Tongue (tissue), 2 donors: Measurements from ENCODE around the gene TMEM250. TPM values are rescaled to one million over a fixed set of nuclear protein-coding genes. Genes with fewer than 3 reads are reported as not detected.

Source experiments
- DNase-seq: peaks from one replicate; pipeline ENCODE4 v3.0.0-alpha.2; 2015
- total RNA-seq: library from RNA; depleted of rRNA; stranded (reverse); fragments of >200 nt; gene quantifications from one replicate; pipeline ENCODE4 v1.2.3, GENCODE V29; 2014

Gene TMEM250
- total RNA-seq, 1 donor from 2014 or later: 28.0 TPM

DNA sequence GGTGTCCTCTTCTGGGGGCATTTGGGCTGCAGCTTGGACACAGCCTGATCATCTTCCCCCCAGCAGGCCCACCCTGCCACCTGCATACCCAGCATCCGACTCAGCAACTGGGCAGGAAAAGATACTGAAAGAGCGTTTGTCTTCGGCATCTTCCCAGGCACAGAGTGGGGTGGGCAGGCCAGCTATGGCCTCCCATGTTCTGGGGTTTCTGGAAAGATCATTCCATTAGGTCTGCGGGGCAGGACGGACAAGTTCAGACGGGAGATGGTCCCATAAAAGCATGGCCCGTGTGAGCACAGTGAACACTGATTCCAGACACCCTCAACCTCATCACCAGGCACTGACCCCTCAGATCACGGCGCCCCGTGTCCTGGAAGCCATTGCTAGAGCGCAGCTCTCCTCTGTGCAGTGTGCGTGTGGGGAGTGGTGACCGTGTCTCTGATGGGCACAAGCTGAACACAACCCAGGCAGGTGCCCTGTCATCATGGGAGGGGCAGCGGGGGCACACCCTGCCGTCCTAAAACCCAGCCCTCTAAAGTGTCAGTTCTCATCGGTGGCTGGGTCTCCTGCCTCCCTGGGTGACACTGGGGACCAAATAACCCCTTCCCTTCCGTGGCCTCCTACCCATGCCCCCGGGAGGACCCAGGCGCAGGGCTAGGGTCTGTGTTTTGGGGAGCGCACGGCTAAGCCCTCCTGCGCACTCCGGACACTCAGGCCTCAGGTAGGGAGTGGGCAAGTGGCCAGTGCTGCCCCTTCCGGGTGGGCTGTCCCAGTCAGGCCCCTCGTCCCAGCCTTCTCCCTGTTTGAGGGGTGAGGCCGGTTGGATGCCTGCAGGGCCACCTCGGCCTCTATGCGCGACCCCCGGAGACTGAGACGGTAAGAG, 13.2 kb upstream of the TMEM250 start:
- no peak for DNase-seq

DNA sequence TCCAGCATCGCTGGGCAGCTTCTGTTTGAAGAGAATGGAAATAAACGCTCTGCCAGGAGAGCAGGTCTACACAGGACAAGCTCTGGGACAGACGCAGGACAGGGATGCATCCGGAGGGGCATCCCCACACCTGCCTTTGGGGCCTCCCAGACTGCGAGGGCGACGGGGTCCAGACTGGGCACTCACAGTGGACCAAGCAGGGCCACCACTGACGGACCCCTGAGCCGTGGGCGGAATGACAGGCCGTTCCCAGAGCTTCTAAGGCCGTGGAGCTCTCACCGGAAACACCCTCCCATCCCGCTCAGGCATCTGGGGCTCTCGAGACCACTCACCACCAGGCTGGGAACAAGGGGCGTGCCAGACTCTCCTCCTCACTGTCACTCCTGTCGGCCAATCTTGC, 10.5 kb upstream of the TMEM250 start:
- DNase-seq: no peak

- DNase-seq: no peak
These were observed 9.8 kb upstream of the TMEM250 start for GRCh38 chr9:136128436-136128835.

- DNase-seq: no peak
These were observed 8.6 kb upstream of the TMEM250 start for GRCh38 chr9:136127313-136127712.

DNA sequence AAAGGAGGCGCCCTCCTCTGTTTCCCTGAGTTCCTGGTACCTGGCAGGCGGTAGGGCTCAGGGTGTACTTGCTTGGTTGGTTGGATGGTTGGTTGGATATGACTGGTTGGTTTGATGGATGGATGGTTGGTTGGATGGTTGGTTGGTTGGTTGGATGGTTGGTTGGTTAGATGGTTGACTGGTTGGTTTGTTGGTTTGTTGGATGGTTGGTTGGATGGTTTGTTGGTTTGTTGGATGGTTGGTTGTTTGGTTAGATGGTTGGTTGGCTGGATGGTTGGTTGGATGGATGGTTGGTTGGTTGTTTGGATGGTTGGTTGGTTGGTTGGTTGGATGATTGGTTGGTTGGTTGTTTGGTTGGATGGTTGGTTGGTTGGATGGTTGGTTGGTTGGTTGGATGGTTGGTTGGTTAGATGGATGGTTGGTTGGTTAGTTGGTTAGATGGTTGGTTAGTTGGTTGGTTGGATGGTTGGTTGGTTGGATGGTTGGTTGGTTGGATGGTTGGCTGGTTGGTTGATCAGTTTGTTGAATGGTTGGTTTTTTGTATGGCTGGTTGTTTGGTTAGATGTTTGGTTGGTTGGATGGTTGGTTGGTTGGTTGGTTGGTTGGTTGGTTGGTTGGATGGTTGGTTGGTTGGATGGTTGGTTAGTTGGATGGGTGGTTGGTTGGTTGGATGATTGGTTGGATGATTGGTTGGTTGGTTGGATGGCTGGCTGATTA, 6.5 kb upstream of the TMEM250 start:
- no peak for DNase-seq

GRCh38 chr9:136122425-136123383, 4.0 kb upstream of the TMEM250 start:
- DNase-seq: peak; percentile 81

DNA sequence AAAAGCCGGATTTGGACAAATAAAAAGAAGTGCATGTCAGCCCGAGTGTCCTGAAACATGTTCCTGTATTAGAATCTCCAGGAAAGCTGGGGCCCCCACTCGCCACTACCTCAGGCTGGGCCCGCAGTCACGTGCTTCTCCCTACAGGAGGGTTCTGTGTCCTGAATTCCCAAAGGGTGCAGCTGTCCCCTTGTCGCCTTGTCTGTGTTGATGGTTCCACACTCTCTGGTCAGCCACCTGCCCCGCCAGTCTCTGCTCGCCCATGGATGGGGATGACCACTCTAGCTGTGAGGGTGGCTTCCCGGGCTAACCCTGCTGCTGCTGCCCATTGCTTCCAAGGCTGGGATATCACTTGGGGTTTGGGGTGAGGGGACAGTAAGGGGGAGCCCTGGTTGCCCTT, 3.1 kb upstream of the TMEM250 start:
- DNase-seq: no peak

DNA sequence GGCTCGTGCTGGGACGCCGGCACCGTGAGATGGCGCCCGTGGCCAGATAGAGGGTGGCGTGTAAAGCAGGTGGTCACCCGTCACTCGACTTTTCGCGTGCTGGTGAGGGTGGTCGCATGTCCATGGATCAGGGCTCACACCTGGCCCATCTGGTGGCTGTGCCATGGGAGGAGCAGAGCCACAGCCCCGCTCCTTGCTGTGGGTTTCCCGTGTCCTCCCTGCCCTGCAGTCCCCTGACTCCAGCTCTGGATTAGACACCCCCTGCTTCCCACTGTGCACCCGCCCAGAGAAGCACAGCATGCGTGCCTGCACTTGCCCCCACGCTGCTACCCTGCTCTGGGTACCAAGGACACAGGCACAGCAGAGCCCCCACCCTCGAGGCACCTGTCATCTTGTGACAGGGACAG, 1.8 kb upstream of the TMEM250 start:
- DNase-seq: no peak

DNA sequence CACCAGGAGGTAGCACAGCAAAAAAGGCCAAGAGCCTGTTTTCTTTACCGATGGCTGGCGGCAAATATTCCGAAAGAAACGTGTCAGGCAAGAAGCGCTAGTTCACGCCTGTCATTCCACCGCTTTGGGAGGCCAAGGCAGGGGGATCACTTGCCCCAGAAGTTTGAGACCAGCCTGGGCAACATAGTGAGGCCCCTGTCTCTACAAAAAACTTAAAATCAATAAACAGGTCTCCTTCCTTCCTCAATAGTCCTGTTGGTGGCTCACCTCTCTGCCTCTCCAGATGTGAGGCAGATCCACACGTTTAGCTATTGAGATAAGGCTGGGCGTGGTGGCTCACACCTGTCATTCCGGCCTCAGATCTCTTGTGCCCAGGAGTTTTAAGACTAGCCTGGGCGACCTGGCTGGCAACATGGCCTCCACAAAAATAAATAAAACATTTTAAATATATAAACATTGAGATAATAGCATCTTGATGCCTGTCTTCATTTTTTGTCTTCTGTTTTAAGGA, 1.3 kb upstream of the TMEM250 start:
- DNase-seq: no peak

- peak; percentile 53 for DNase-seq
These were observed 597 bp upstream of the TMEM250 start for GRCh38 chr9:136119061-136119882.

DNA sequence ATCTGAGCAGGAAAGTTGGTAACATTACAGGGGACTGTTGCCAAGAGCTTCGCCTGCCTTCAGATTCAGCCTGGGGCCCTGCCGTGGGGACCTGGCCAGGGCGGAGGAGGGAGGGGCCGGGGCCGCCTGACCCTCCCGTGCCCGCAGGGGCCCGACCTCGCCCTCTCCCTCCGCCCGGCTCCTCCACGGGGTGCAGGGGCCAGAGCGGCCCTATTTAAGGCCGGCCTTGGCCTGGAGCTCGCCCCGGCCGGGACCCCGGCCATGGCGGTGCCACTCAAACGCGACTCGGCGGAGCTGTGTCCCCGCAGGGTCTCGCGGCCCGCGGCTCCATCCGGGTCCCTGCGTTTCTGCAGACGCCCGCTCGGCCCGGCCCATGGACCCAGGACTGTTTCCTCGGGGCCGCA, 757 bp downstream of the TMEM250 start:
- DNase-seq: no peak

- no peak for DNase-seq
These were observed 1.3 kb downstream of the TMEM250 start for GRCh38 chr9:136117291-136117915.

- no peak for DNase-seq
These were observed 2.1 kb downstream of the TMEM250 start for GRCh38 chr9:136116360-136117098.

GRCh38 chr9:136115641-136116359, 2.9 kb downstream of the TMEM250 start:
- no peak for DNase-seq

DNA sequence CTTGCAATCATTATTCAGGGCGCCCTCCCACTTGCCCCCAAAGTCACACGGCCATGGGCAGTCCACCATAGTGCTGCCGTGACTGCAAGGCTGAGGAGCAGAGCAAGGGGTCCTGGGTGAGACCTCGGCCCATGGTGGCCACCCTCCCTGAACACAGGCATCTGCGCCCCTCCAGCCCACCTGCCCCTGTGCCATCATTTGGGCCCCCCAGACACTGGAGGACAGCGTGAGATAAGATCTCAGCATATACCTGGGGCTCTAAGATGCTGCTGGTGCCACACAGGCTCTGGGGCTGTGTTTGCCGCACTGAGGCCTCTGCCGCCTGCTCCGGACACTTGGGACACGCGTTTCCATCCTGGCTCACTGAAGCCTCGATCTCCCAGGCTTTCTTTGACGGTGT, 3.5 kb downstream of the TMEM250 start:
- no peak for DNase-seq

- no peak for DNase-seq
These were observed 4.1 kb downstream of the TMEM250 start for GRCh38 chr9:136114610-136115009.

DNA sequence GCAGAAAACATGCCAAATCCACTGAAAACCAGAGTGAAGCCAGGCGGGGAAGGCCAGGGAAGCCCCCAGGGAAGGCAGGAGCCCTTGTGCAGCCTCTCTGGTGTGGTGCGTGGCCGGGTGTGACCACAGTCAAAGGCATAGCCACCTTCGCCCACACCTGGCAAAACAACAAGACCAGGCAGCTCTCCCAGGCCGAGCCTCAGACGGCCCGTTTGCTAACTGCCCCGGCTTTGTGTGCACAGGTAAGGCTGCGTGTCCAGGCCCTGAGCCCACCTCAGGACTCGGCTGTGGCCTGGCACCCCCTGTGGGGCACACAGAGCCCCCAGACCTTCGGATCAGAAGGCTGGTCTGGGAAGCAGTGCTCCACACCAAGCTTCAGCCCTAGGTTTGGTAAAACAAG, 6.1 kb downstream of the TMEM250 start:
- DNase-seq: no peak

- no peak for DNase-seq
These were observed 6.8 kb downstream of the TMEM250 start for GRCh38 chr9:136111910-136112309.

- DNase-seq: no peak
These were observed 7.5 kb downstream of the TMEM250 start for GRCh38 chr9:136111190-136111589.
